ENCODE results near the gene POLR2B.
"Not testable (repeated sequence)": the region's sequence is repeated elsewhere in the genome, so short reads cannot be mapped to it uniquely, and the experiment has no call there.

The POLR2B gene

DNA sequence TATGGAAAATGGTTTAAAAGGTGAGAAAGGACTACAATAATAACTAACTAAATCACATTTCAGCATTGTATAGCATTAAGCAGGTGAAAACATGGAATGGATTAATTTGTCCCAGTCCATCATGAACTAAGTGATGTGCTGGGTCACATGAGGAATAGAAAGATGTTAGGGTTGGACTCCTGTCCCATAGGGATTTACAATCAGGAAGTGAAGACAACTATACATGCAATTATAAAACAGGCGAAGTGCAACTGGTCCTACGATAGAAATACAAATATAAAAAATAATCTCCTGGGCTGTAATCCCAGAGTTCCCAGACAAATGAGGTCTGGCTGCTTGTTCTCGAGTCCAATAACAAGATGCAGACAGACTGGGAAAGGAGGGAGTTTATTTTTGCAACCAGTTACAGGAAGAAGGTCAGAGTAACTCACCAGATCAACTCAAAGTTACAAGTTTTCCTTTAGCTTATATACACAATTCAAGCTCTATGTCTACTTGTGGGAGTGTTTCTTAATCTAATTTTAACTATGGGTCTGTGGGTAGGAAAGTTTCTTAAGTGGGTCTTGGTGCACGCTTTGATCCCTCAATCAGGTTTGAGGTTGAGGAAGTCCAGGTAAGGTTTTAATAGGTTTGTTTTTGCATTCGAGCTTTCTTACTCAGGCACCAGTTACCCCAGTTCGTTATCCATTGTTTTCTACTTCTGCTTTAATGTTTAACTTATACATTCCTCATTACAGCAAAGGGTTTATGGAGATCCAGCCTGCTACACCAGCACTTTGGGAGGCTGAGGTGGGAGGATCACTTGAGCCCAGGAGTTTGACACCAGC lies 81.4 kb downstream of the POLR2B start:
- DNase-seq = no peak

DNA sequence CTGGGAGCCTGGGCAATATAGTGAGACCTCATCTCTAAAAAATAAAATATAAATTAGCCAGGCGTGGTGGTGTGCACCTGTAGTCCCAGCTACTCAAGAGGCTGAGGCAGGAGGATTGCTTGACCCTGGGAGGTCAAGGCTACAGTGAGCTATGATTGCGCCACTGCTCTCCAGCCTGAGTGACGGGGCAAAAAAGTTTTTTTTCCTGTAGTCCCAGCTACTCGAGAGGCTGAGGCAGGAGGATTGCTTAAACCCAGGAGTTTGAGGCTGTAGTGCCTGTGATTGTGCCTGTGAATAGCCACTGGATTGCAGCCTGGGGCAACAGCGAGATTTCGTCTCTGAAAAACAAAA lies 82.0 kb downstream of the POLR2B start:
- DNase-seq = not testable (repeated sequence)

DNA sequence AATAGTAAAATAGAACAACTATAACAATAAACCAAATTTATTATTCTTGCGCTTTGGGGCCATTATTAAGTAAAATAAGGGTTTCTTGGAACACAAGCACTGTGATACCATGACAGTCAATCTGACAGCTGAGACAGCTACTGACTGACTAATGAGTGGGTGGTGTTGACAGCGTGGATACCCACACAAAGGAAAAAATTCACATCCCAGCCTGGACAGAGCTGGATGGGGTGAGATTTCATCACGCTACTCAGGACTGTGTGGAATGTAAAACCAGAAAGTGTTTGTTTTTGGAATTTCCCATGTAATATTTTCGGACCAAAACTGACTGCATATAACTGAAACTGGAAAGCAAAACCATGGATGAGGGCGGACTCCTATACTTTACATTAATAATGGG lies 82.7 kb downstream of the POLR2B start:
- no peak for DNase-seq

DNA sequence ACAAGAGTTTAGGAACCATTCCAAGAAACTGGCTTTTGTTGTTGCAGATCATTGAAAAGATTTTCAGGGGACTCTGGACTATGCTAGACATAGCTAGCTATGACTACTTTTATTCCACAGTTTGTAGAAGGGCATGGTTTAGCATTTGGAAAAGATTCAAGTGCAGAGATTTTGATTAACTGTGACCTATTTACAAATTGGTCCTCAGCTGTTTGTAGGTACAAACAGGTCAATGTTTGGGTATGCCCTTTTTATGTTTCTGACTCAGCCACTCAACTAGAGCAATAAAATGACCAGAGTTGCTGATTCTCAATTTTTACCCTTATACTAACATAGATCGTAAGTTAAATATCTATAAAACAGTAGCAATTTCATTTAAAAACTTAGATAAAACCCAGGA lies 84.8 kb downstream of the POLR2B start:
- DNase-seq = no peak

DNA sequence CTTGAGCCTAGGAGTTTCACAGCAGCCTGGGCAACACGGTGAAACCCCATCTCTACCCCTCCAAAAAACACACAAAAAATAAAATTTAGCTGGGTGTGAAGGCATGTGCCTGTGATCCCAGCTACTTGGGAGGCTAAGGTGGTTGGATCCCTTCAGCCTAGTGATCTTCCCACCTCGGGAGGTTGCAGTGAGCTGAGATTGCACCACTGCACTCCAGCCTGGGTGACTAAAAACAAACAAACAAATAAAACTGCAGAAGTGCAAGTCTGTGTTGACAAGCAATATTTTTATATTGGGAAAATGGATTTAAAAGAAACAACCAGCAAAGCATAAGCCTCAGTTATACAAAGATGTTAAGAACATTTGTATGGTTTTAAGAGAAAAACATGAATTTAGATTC lies 85.4 kb downstream of the POLR2B start:
- DNase-seq = no peak

DNA sequence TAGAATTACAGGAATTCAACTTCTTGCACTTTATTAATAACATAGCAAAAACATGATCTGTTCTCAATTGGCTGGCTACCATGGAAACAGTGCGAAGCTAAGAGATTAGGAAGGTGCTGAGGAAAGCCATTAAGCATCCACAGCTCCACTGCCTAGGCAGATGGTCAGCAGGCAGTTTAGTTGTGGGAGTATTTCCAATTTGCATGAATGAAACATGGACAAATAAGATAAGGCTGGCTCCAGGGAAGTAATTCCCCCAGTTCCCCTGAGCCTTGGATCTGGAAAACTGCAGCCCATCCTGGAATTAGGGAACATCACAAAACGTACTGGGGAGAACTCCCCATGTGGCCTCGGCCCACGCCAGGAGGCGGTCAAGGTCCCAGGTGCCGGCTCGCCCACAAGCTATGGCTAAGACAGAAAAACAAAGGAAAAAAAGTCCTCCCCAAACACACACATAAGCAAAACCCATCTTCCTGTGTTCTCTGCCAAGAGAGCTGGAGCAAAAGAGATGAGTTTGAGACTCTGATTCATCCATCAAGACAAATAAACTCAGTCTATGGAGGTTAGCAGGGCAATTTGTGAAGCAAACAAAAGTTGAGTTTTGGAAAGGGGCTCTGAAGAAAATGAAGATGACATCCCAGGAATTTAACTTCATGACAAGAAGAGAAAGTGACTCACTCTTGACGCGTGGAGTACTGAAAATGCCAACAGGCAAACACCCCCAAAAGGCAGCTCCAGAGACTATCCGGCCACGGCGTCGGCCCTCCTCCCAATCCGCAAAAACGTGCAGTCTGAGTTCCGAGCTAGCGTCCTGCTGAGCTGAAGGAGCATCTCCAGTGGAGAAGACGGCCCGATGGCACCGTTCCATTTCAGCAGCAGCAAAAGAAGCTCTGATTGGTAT lies 86.4 kb downstream of the POLR2B start:
- no peak for DNase-seq

DNA sequence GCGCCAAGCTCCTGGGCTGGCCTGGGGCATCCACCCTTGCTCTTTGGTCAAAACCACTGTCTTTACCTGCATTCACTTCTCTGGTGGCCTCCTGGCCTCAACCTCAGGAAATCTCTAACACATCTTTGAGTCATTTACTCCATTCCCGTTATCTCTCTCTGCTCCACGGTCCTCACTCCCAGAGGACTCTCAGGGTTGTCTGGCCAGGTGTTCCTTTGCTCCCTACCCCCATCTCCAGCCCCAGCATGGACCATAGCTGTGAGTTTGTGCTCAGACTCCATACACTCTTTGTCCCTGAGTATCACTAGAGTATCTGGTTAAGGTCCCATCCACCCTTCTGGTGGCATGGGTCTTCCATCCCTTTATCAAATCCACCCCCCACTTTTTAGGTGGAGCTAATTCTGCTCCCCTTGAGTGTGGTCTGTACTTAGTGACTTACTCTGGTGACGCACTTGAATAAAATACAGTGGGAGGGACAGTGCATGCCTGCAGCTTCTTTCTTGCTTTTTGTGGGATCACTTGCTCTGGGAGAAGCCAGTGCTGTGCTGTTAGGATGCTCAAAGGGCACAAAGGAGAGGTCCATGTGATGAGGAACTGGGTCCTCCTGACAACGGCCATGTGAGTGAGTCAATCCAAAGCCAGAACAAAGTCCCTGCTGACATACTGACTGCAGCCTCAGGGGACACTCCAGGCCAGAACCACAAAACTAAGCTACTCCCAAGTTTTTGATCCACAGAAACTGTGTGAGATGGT lies 87.2 kb downstream of the POLR2B start:
- DNase-seq = no peak

DNA sequence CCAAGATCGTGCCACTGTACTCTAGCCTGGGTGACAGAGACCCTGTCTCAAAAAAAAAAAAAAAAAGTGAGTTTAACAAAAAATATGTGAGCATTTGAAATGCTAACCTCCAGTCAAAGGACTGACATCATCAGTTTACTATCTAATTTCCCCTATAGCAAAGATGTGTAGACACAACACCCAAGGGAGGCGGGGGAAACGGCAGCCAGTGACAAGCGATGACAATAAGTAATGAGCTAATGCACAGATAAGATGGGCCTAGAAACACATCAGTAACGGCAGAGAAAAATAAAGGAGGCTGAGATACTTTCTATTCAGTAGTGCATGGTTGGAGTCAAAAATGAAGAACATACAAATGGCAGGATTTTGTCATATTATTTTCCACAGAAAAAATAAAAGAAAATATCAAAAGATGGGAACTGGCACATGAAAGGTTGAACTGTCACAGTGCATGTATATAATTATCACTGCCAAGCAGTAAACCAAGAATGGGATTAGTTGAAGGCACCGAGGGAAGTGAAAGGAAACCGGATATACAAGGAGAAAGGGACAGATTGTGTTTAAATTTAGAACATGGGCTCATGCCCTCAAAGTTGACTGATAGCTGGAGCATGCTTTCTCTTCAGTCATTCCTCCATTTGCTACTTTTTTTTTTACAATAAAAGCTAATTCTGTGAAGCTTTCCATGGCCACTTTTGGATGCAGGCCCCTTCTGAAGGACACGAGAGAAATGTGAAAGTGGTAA lies 89.7 kb downstream of the POLR2B start:
- DNase-seq = no peak

DNA sequence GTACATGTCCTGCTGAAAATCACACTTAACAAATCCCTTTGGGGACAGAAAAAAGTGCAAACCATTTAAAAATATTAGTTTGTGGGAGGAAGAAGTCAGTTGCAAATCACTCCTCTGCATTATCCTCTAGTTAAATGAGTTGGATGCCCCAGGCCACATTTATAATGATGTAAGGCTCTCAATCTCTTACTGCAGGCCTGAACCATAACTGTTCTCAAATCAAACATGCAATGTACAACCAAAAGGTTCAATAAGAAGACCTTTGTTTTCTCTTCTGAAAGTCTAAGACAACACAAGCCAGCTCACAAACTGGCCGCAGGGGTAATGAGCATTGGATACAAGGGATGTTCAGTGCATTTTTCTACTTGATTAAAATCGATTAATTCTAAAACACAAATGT lies 91.8 kb downstream of the POLR2B start:
- no peak for DNase-seq

DNA sequence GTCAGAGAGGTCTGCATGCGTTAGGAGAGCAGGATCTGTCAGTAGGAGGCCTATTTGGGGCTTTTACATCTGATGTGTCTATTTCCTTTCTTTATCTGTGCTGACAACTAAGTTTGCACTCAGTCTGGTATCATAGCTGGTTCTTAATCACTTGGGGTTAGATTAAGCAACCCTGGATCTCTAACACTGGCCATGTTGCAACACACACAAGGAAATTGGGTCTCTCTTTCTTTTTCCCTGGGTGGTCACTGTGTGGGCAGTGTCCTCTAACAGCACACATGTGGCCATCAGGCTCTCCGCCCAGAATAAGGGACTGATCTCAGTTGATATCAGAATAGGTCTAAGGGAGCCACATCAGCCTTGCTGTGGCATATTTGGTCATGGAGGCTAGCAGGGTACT lies 92.6 kb downstream of the POLR2B start:
- DNase-seq = no peak

DNA sequence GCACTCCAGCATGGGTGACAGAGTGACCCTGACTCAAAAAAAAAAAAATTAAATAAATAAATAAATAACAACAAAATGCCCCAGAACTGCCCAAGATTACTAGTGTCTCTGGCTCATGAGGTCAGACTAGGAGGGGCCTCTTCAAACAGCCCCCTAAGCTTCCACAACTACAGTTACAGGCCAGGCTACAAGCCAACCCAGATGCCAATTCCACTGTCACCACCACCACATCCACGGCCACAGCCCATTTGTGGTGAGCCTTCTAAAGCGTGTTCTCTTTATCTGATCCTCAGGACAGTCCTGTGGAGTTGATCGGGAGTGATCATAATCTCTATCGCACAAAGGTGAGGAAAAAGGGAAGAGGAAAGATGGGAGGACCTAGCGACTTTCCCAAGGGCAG lies 94.9 kb downstream of the POLR2B start:
- DNase-seq = no peak

DNA sequence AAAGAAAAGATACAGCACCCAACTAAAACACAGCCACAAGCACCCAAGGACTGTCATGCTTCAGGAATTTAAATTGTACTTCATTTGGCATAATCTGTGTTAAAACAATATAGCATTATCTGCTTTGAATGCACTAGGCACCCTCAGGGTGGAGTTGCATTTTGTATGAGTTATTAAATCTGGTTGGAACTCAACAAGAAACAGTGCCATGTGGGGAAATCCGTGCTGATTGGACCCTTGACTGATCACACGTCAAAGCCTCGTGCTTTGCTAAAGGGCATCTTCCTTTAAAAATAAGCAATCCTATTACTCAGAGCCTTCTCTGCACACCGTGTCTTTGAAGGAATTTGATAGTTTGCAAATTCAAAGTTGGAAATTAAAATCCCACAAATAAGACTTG lies 96.0 kb downstream of the POLR2B start:
- DNase-seq = no peak

DNA sequence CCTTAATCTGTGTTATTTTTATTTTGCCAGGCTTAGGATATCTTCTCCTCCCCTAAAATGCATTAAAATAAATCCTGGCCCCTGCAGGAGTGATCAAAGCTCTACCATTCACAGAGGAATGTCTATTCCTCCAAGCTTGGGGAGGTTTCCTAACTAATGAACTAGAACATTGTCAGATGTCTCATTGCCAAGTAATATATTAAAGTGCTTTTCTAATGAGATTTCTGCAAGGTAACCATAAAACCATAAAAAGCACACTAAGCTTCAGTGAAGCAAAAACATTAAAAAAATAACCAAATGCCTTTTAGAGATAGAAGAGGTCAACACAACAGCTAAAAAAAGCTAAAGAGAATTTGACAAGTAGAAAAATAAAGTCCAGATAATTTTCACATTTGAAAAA lies 96.7 kb downstream of the POLR2B start:
- no peak for DNase-seq

DNA sequence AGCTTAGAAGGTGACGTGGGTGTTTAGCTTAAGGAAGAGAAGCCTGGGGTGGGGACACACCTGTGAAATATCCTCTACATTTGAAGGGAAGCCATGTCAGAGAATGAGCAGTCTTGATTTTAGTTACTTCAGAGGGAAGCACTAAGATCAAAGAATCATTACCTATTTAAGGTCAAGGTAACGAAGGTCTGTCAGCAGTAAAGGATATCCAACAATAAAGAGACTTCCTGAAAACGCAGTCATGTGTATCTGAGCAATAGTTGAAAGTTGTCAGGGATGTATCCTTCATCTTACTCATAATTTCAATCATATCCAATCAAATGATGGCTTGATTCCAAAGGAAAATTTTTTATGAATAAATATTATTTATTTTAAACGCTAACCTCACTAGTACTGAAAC lies 98.0 kb downstream of the POLR2B start:
- DNase-seq = no peak

DNA sequence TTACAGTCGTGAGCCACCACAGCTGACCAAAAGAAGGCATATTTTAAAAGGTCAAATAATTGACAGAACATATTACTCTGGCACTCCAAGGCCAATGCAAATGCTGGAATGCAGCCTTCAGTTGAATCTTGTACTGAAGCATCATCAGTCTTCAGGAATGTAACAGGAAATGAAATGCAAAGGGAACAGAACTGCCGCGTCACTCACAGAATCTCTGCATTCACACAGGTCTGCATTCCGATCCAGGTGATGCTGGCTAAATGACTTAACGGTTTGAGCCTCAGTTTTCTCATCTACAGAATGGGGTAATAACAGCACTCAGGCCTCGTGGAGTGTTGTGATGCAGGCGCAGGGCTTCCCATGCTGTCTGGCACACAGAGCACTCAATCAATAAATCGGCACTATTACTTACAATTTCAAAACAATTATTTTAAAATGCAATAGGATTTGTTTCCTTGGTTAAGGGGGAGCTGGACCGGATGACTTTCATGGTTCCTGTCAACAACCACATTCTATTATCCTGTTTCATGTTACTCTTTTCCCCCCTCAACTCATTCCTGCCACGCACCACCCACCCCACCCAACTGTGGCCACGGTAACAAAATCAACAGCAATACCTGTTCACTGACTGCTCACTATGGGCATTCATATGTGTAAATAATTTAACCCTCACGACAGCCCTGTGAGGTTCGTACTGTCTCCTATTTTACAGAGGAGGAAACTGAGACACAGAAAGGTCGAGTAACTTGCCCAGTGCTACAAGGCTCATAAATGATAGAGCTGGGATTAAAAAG lies 99.1 kb downstream of the POLR2B start:
- DNase-seq = no peak

DNA sequence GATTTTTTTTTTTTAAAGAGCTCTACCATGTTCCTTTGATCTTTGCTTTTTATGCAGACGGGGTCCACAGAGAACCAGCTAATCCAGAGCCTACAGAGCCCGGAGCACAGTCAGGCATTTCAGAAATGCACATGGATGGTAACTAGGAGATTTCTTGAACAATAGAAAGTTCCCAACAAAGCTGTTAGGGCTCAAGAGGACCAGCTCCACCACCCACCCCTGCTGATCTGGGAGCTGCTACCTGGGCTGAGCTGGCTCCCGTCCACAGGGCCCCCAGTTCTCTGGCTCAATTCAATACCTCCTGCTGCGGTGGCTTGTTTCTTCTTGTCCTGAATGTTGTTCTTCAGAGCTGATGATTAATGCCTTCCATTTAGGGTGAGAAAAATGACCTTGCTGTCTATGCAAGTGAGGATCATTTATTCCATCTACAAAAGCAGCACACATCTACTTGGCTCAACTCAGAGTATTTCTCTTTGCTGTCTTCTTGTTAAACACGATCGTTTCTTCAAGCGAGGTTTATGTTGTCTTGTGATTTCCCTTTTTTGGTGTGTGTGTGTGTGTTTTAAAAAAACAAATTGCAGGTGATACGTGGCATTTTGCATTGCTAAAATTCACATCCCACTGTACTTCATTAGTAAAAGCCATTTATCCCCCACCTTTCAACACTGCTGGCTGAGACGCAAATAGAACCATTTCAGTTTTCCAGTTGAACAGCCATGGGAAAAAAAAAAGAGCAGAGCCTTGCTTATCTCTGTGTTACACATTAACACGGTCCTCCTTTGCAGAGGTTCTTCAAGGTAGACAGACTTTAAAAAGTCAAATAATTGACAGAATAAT lies 100.2 kb downstream of the POLR2B start:
- no peak for DNase-seq
